Muscle of leg (tissue), 11 donors: ENCODE data around the gene CNTN2. TPM values are rescaled to one million over a fixed set of nuclear protein-coding genes. Genes with fewer than 3 reads are reported as not detected.

Experiments
- DNase-seq: peaks from one replicate; pipeline ENCODE4 v3.0.0; 2013
- H3K27ac ChIP-seq: one replicate; pipeline ENCODE4 v1.5.1; 2013; ENCODE audit warnings: mild to moderate bottlenecking, low read length, control low read depth
- H3K27me3 ChIP-seq: one replicate; pipeline ENCODE4 v1.6.1; 2013; ENCODE audit warnings: low read length; ENCODE audit not compliant: control insufficient read depth, insufficient read depth
- H3K36me3 ChIP-seq: one replicate; pipeline ENCODE4 v1.6.1; 2013; ENCODE audit warnings: low read length; ENCODE audit not compliant: control insufficient read depth, insufficient read depth
- H3K4me1 ChIP-seq: one replicate; pipeline ENCODE4 v1.6.1; 2013; ENCODE audit warnings: low read length; ENCODE audit not compliant: control insufficient read depth, insufficient read depth
- H3K4me3 ChIP-seq: one replicate; pipeline ENCODE4 v1.5.1; 2013; ENCODE audit warnings: low read length, control low read depth
- H3K9me3 ChIP-seq: replicated peaks from 2 replicates; pipeline ENCODE4 v1.6.1; 2013; ENCODE audit warnings: low read depth, low read length; ENCODE audit not compliant: control insufficient read depth
- WGBS: methylation state at CpG from one replicate; pipeline ENCODE4 v1.1.5; 2013; ENCODE audit warnings: missing lambda C conversion rate; ENCODE audit not compliant: insufficient coverage; 5-methylcytosine and 5-hydroxymethylcytosine counted together
- polyA plus RNA-seq, 8 donors: library from polyadenylated mRNA; unstranded; fragments of 120-200 nt; gene quantifications; one replicate each; pipeline versions ENCODE4 v1.2.1 to v1.2.3, GENCODE V29; 2013; ENCODE audit warnings: inconsistent platforms in 1 of 8, low replicate concordance in 1 of 8; ENCODE audit not compliant: insufficient read length in 8 of 8, insufficient read depth in 1 of 8
- total RNA-seq: library from RNA; stranded (reverse); fragments of 120-200 nt; gene quantifications from one replicate; pipeline ENCODE4 v1.2.4, GENCODE V29; 2013

Gene CNTN2
- total and polyA plus RNA-seq, 9 donors, result 0.23 to 1.5 (median 0.79) TPM

GRCh38 chr1:205109711-205110110, 66.7 kb downstream of the CNTN2 start:
- whole genome bisulfite sequencing, result 100% methylated on average over 2 of the region's 5 CpGs
- no peak for DNase-seq
- H3K4me1 ChIP-seq, result no peaks in the 10 kb centered on the region
- H3K36me3 ChIP-seq, result peaks cover 26% of the 10 kb centered on the region
- no peak overlapping the region for H3K27ac ChIP-seq
- H3K9me3 ChIP-seq, result no peaks in the 10 kb centered on the region
- no peak overlapping the region for H3K4me3 ChIP-seq
- H3K27me3 ChIP-seq, result no peaks in the 10 kb centered on the region

- Histone ChIP-seq H3K27ac (no peak overlapping the region), H3K27me3 (no peaks in the 10 kb centered on the region), H3K4me1 (no peaks in the 10 kb centered on the region), H3K9me3 (no peaks in the 10 kb centered on the region), H3K4me3 (no peak overlapping the region), H3K36me3 (peaks cover 15% of the 10 kb centered on the region)
- no peak for DNase-seq
Observed at GRCh38 chr1:205111354-205111753, 68.3 kb downstream of the CNTN2 start.

GRCh38 chr1:205118752-205119151, 75.7 kb downstream of the CNTN2 start:
- Histone ChIP-seq H3K36me3 (peaks cover 7% of the 10 kb centered on the region), H3K9me3 (no peaks in the 10 kb centered on the region), H3K4me3 (no peak overlapping the region), H3K4me1 (peaks cover 15% of the 10 kb centered on the region), H3K27ac (no peak overlapping the region), H3K27me3 (no peaks in the 10 kb centered on the region)
- 80% methylated on average over 1 of the region's 2 CpGs for WGBS
- DNase-seq, result no peak

DNA sequence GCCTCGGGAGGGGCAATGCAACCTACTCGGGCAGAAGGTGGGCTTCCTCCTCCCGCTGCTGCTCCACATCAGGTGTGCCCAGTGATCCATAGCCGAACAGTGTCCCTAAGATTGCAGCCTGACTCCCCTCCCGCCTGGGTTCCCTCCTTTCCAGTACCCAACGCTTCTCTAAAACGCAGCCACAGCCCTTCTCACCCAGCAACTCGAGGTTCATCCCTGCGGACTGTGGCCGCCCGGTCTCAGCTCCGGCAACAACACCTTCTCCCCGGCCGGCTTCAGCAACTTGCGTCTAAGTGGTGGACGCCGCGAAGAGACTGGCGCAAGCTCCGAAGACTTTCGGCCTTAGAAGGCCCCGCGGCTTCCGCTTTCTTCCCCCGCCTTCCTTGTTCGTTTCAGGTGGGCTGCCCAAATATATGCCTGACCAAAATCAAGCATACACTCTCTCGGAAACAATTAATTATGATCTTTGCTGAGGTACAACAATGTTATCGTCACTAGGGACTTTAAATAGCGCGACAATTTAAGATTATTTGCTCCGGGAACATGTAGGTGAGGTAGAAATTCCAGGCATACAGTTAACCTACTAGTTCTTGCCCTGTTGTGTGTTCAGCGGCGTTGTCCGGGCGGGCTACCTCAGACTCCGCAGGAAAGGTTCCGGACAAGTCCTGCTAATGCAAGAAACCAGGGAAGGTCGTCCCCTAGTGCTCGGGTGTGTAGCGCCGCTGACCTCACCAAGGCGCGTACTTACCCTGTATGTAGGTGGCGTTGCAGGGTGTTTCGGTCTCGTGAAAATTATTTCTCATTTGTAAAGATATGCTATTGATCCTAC, 78.9 kb downstream of the CNTN2 start, which contains the start of gene RBBP5:
TSS of gene RBBP5 (minus strand) at position 319 of the 829 bp plus-strand sequence. CDS start at position 214, 105 bp downstream.
- no peaks in the 10 kb centered on the region for H3K36me3 ChIP-seq
- DNase-seq, result peak; percentile 98
- no peaks in the 10 kb centered on the region for H3K9me3 ChIP-seq
- peaks cover 15% of the 10 kb centered on the region for H3K4me1 ChIP-seq
- H3K27me3 ChIP-seq, result no peaks in the 10 kb centered on the region
- WGBS, result 0% methylated on average over 34 of the region's 46 CpGs
- H3K27ac ChIP-seq, result peak within 1 kb of the TSS; percentile 89
- peak within 1 kb of the TSS; percentile 75 for H3K4me3 ChIP-seq

GRCh38 chr1:205122489-205122882, 79.5 kb downstream of the CNTN2 start:
- DNase-seq, result no peak
- Histone ChIP-seq H3K36me3 (no peaks in the 10 kb centered on the region), H3K27ac (peak overlapping the region; percentile 89), H3K4me1 (peaks cover 15% of the 10 kb centered on the region), H3K4me3 (peak overlapping the region; percentile 75), H3K27me3 (no peaks in the 10 kb centered on the region), H3K9me3 (no peaks in the 10 kb centered on the region)
- WGBS, result 47% methylated on average over 3 of the region's 9 CpGs

DNA sequence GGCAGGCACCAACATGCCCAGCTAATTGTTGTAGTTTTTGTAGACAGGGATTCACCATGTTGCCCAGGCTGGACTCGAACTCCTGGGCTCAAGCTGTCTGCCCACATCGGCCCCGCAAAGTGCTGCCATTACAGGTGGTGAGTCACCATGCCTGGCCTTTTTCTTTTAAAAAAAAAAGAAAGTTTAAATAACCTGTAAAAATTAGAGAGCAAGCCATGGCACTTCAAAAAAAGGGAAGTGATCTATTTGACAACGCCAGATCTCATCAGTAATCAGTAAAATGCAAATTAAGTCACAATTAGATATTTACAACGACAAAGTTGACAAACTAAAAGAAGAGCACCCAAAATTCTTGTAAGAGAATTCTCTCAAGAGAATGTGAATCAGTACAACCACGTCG, 81.7 kb downstream of the CNTN2 start:
- no CpG with 5 or more reads among the region's 7 CpGs for WGBS
- Histone ChIP-seq H3K4me1 (peaks cover 15% of the 10 kb centered on the region), H3K4me3 (no peak overlapping the region), H3K27ac (no peak overlapping the region), H3K9me3 (no peaks in the 10 kb centered on the region), H3K36me3 (no peaks in the 10 kb centered on the region), H3K27me3 (no peaks in the 10 kb centered on the region)
- no peak for DNase-seq

DNA sequence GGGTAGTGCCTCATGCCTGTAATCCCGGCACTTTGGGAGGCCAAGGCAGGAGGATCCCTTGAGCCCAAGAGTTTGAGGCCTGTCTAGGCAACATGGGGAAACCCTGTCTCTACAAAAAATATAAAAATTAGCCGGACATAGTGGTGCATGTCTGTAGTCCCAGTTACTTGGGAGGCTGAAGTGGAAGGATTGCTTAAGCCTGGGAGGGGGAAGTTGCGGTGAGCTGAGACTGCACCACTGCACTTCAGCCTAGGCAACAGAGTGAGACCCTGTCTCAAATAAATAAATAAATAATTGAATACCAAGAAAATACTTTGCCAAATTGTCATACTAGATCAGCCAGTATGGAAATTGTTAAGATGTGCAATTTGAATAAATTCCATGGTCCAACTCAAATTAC, 84.6 kb downstream of the CNTN2 start:
- Histone ChIP-seq H3K4me3 (no peak overlapping the region), H3K4me1 (peaks cover 5% of the 10 kb centered on the region), H3K9me3 (no peaks in the 10 kb centered on the region), H3K27me3 (no peaks in the 10 kb centered on the region), H3K27ac (no peak overlapping the region), H3K36me3 (no peaks in the 10 kb centered on the region)
- 60% methylated on average over 1 of the region's 3 CpGs for WGBS
- no peak for DNase-seq

Other genes starting within 250 kb of the CNTN2 start
- gene NFASC, start 172.3 kb upstream of the CNTN2 start, total RNA-seq, result 1.0 TPM
- 1 to 10 TPM in 6 of 8 donors, under 1 TPM in 2; 0.81 to 1.8 (median 1.2) TPM for gene NFASC, start 172.3 kb upstream of the CNTN2 start, polyA plus RNA-seq
- 1.6 TPM for gene TMEM81, start 41.2 kb downstream of the CNTN2 start, total RNA-seq
- 1 to 10 TPM; 1.5 to 3.3 (median 2.3) TPM for gene TMEM81, start 41.2 kb downstream of the CNTN2 start, polyA plus RNA-seq
- 10.6 TPM for gene RBBP5, start 78.8 kb downstream of the CNTN2 start, total RNA-seq
- 10 to 100 TPM in 6 of 8 donors, 1 to 10 TPM in 2; 8.6 to 12.6 (median 10.8) TPM for gene RBBP5, start 78.8 kb downstream of the CNTN2 start, polyA plus RNA-seq
- gene DSTYK, start 168.5 kb downstream of the CNTN2 start, total RNA-seq, result 8.3 TPM
- 1 to 10 TPM; 6.0 to 9.4 (median 6.9) TPM for gene DSTYK, start 168.5 kb downstream of the CNTN2 start, polyA plus RNA-seq
- 6.1 TPM for gene TMCC2, start 184.7 kb downstream of the CNTN2 start, total RNA-seq
- 10 to 100 TPM in 5 of 8 donors, 1 to 10 TPM in 3; 8.0 to 13.4 (median 10.9) TPM for gene TMCC2, start 184.7 kb downstream of the CNTN2 start, polyA plus RNA-seq